SK-N-SH (cell line): ENCODE data around the gene NANS. TPM values are rescaled to one million over a fixed set of nuclear protein-coding genes. Genes with fewer than 3 reads are reported as not detected.

Experiments used
- CTCF ChIA-PET: fragments of 300-600, 350-600 bp; formaldehyde crosslinking; extraction: SDS; loops from one replicate; lab custom pipeline; 2021; lab: Yijun Ruan, JAX
- POLR2A ChIA-PET: fragments of 350-600 bp; sonication (Branson Sonifier 250); formaldehyde crosslinking; extraction: SDS; loops from one replicate; lab custom pipeline; 2020; ENCODE audit warnings: antibody characterized with exemption, inconsistent platforms; lab: Yijun Ruan, JAX
- DNase-seq: peaks from one replicate; pipeline ENCODE4 v3.0.0; 2012
- H2AFZ ChIP-seq: fragments of 200-600 bp; sonication (generic); 2 replicates; pipeline ENCODE4 v1.8.1; 2016; ENCODE audit warnings: antibody characterized with exemption, mild to moderate bottlenecking, low read depth
- H3F3A ChIP-seq: fragments of 200-600 bp; sonication (generic); replicated peaks from 2 replicates; pipeline ENCODE3; 2016; ENCODE audit warnings: antibody characterized with exemption, mild to moderate bottlenecking; ENCODE audit not compliant: insufficient read depth
- H3K27ac ChIP-seq, 2 experiments: fragments of 200-500 bp in 1 of 2; fragments of 200-600 bp in 1 of 2; sonication (Bioruptor generic) in 1 of 2; sonication (generic), shearing (Covaris generic) in 1 of 2; 2 replicates each; pipeline versions ENCODE4 v1.5.1 to v1.6.1; 2014 to 2016; ENCODE audit warnings: low read depth in 2 of 2, inconsistent platforms in 1 of 2, low read length in 1 of 2, mild to moderate bottlenecking in 1 of 2, mixed read lengths in 1 of 2
- H3K27me3 ChIP-seq: fragments of 200-600 bp; sonication (generic), shearing (Covaris generic); 2 replicates; pipeline ENCODE4 v1.6.1; 2016; ENCODE audit warnings: mixed run types; ENCODE audit not compliant: insufficient read depth
- H3K36me3 ChIP-seq, 2 experiments: fragments of 200-500 bp in 1 of 2; fragments of 200-600 bp in 1 of 2; sonication (Bioruptor generic) in 1 of 2; sonication (generic) in 1 of 2; replicated peaks in 1 of 2; 2 replicates each; pipeline versions ENCODE3 to v1.5.1; 2014 to 2016; ENCODE audit warnings: low read length in 1 of 2, mild to moderate bottlenecking in 1 of 2; ENCODE audit not compliant: insufficient read depth in 2 of 2, control insufficient read depth in 1 of 2
- H3K4me1 ChIP-seq, 2 experiments: fragments of 200-500 bp in 1 of 2; fragments of 200-600 bp in 1 of 2; sonication (Bioruptor generic) in 1 of 2; sonication (generic), shearing (Covaris generic) in 1 of 2; 2 replicates each; pipeline versions ENCODE4 v1.5.1 to v1.6.1; 2014 to 2016; ENCODE audit warnings: low read depth in 1 of 2, low read length in 1 of 2, mixed run types in 1 of 2; ENCODE audit not compliant: insufficient read depth in 2 of 2, control insufficient read depth in 1 of 2
- H3K4me2 ChIP-seq: fragments of 200-600 bp; sonication (generic), shearing (Covaris generic); 2 replicates; pipeline ENCODE4 v1.6.1; 2017; ENCODE audit warnings: mixed run types
- H3K4me3 ChIP-seq, 2 experiments: fragments of 200-500 bp in 1 of 2; fragments of 200-600 bp in 1 of 2; sonication (Bioruptor generic) in 1 of 2; sonication (generic), shearing (Covaris generic) in 1 of 2; 2 replicates each; pipeline versions ENCODE4 v1.5.1 to v1.8.1; 2014 to 2016; ENCODE audit warnings: low read depth in 2 of 2, inconsistent platforms in 1 of 2, low read length in 1 of 2, mild to moderate bottlenecking in 1 of 2, mixed read lengths in 1 of 2, moderate library complexity in 1 of 2
- H3K79me2 ChIP-seq: fragments of 200-600 bp; sonication (generic); 2 replicates; pipeline ENCODE4 v1.8.1; 2017; ENCODE audit warnings: mild to moderate bottlenecking; ENCODE audit not compliant: insufficient read depth
- H3K9ac ChIP-seq: fragments of 200-600 bp; sonication (generic); 2 replicates; pipeline ENCODE4 v1.6.1; 2017; ENCODE audit warnings: mixed run types
- H3K9me2 ChIP-seq: fragments of 200-600 bp; sonication (generic); 2 replicates; pipeline ENCODE4 v1.6.1; 2017; ENCODE audit warnings: mixed run types
- H3K9me3 ChIP-seq: fragments of 200-600 bp; sonication (generic); 2 replicates; pipeline ENCODE4 v1.6.1; 2017; ENCODE audit warnings: mixed run types, mild to moderate bottlenecking, moderate library complexity
- H4K20me1 ChIP-seq: fragments of 200-600 bp; sonication (generic); 2 replicates; pipeline ENCODE4 v1.6.1; 2017; ENCODE audit warnings: mild to moderate bottlenecking, mixed run types; ENCODE audit not compliant: insufficient read depth
- CHD2 ChIP-seq: fragments of 150-350 bp; IDR thresholded peaks from 2 replicates; pipeline ENCODE4 v1.6.1; 2018; ENCODE audit warnings: low read length; ENCODE audit not compliant: partially characterized antibody
- CTCF ChIP-seq: fragments of 200-600 bp; sonication (generic); IDR thresholded peaks from 2 replicates; pipeline ENCODE4 v1.6.1; 2017; ENCODE audit warnings: antibody characterized with exemption, mild to moderate bottlenecking, moderate library complexity
- EP300 ChIP-seq, 2 experiments: IDR thresholded peaks; 2 replicates each; pipeline versions ENCODE4 v1.4.0 to v1.6.1; 2012; ENCODE audit warnings: borderline replicate concordance in 1 of 2, low read depth in 1 of 2, low read length in 1 of 2
- EZH2phosphoT487 ChIP-seq: fragments of 200-600 bp; sonication (generic); IDR thresholded peaks from 2 replicates; pipeline ENCODE4 v1.6.1; 2017; ENCODE audit warnings: low read depth, mixed run types, mild to moderate bottlenecking, antibody characterized with exemption, moderate library complexity, borderline replicate concordance
- FOXM1 ChIP-seq: IDR thresholded peaks from 2 replicates; pipeline ENCODE4 v1.4.0; 2012; ENCODE audit warnings: low read depth, mild to moderate bottlenecking
- GABPA ChIP-seq: IDR thresholded peaks from 2 replicates; pipeline ENCODE4 v1.4.0; 2012; ENCODE audit warnings: low read depth, mild to moderate bottlenecking
- MAX ChIP-seq: IDR thresholded peaks from 2 replicates; pipeline ENCODE4 v1.4.0; 2012; ENCODE audit warnings: low read depth
- MEF2A ChIP-seq: IDR thresholded peaks from 2 replicates; pipeline ENCODE4 v1.4.0; 2012; ENCODE audit warnings: low read depth, borderline replicate concordance
- NFIC ChIP-seq: IDR thresholded peaks from 2 replicates; pipeline ENCODE4 v1.4.0; 2012; ENCODE audit warnings: borderline replicate concordance
- PBX3 ChIP-seq: IDR thresholded peaks from 2 replicates; pipeline ENCODE4; 2012
- POLR2AphosphoS5 ChIP-seq: IDR thresholded peaks from 2 replicates; pipeline ENCODE4 v1.6.1; 2012; ENCODE audit warnings: low read depth, low read length
- RAD21 ChIP-seq: IDR thresholded peaks from 2 replicates; pipeline ENCODE4 v1.6.1; 2012; ENCODE audit warnings: mild to moderate bottlenecking, low read length
- RCOR1 ChIP-seq: fragments of 150-350 bp; IDR thresholded peaks from 2 replicates; pipeline ENCODE4 v1.6.1; 2017; ENCODE audit warnings: antibody characterized with exemption, low read length
- RFX5 ChIP-seq: IDR thresholded peaks from 2 replicates; pipeline ENCODE4 v1.6.1; 2012; ENCODE audit warnings: mild to moderate bottlenecking, improper control_type of control experiment, low read length
- SMC3 ChIP-seq: IDR thresholded peaks from 2 replicates; pipeline ENCODE4 v1.6.1; 2012; ENCODE audit warnings: low read depth, low read length, improper control_type of control experiment
- TCF12 ChIP-seq: IDR thresholded peaks from 2 replicates; pipeline ENCODE4 v1.4.0; 2012
- TEAD4 ChIP-seq: IDR thresholded peaks from 2 replicates; pipeline ENCODE4 v1.4.0; 2012; ENCODE audit warnings: mild to moderate bottlenecking, borderline replicate concordance; ENCODE audit not compliant: insufficient read depth
- USF1 ChIP-seq: IDR thresholded peaks from 2 replicates; pipeline ENCODE4 v1.4.0; 2012; ENCODE audit warnings: low read depth, borderline replicate concordance
- YY1 ChIP-seq: IDR thresholded peaks from 2 replicates; pipeline ENCODE4 v1.4.0; 2012; ENCODE audit warnings: low read depth, mild to moderate bottlenecking
- WGBS: methylation state at CpG from one replicate; pipeline ENCODE4 v1.1.6; 2017; ENCODE audit warnings: low lambda C conversion rate; 5-methylcytosine and 5-hydroxymethylcytosine counted together
- polyA plus RNA-seq, 3 experiments: library from polyadenylated mRNA; depleted of rRNA; stranded (reverse); fragments of >200 nt; gene quantifications; 2 replicates each; pipeline ENCODE4 v1.2.3, GENCODE V29; 2012

The NANS gene
- polyA plus RNA-seq, 1 of the 3 experiments (the other 2 are of a cell fraction), result 61.3 TPM

GRCh38 chr9:98046180-98046543, 10.4 kb upstream of the NANS start (continued):
- no peak for TF ChIP-seq TEAD4
- no peak for TF ChIP-seq FOXM1
- no peak for TF ChIP-seq EP300 (IDR thresholded peaks at IDR 0.05; ENCODE audit: borderline replicate concordance in 1 of 2, low read depth in 1 of 2, low read length in 1 of 2)

- no peak overlapping the region for H3K4me3 ChIP-seq
- DNase-seq, result no peak
- H3K4me1 ChIP-seq, result no peaks in the 10 kb centered on the region
- H3K4me2 ChIP-seq, result no peak overlapping the region
- H3K27me3 ChIP-seq, result no peaks in the 10 kb centered on the region
- H2AFZ ChIP-seq, result no peak overlapping the region
- no peaks in the 10 kb centered on the region for H3K79me2 ChIP-seq
- H3K27ac ChIP-seq, result no peak overlapping the region
- POLR2A ChIA-PET, result no interaction called here
- H3K9me2 ChIP-seq, result no peaks in the 10 kb centered on the region
- H3K36me3 ChIP-seq, result no peaks in the 10 kb centered on the region
- H3K9me3 ChIP-seq, result no peaks in the 10 kb centered on the region
- H4K20me1 ChIP-seq, result no peaks in the 10 kb centered on the region
- H3K9ac ChIP-seq, result no peak overlapping the region
- TF ChIP-seq CHD2 (no peak), RFX5 (no peak), MEF2A (no peak), PBX3 (no peak), CTCF (no peak), EP300 (IDR thresholded peaks at IDR 0.05; ENCODE audit: borderline replicate concordance in 1 of 2, low read depth in 1 of 2, low read length in 1 of 2) (no peak), RAD21 (no peak), USF1 (no peak), TCF12 (no peak)
- WGBS, result 76% methylated on average over 5 of the region's 5 CpGs
- CTCF ChIA-PET, result interaction anchor here (1.0 to 2.7 kb wide), 3 partner anchors 12 to 209 kb away, joined by 3 to 10 read pairs (median 10); partner anchors contain the start of genes TBC1D2 and TRMO
- no peaks in the 10 kb centered on the region for H3F3A ChIP-seq
These were observed 9.5 kb upstream of the NANS start for GRCh38 chr9:98047002-98047401.

GRCh38 chr9:98049288-98050072, 7.1 kb upstream of the NANS start:
- no peak overlapping the region for H3K9ac ChIP-seq
- no peaks in the 10 kb centered on the region for H4K20me1 ChIP-seq
- no peaks in the 10 kb centered on the region for H3K36me3 ChIP-seq
- H3K9me2 ChIP-seq, result no peaks in the 10 kb centered on the region
- POLR2A ChIA-PET, result no interaction called here
- H2AFZ ChIP-seq, result no peak overlapping the region
- H3K27me3 ChIP-seq, result no peaks in the 10 kb centered on the region
- no peak overlapping the region for H3K27ac ChIP-seq
- H3K4me1 ChIP-seq, result no peaks in the 10 kb centered on the region
- H3K4me3 ChIP-seq, result no peak overlapping the region
- H3K4me2 ChIP-seq, result no peak overlapping the region
- no peaks in the 10 kb centered on the region for H3F3A ChIP-seq
- H3K79me2 ChIP-seq, result no peaks in the 10 kb centered on the region
- CTCF ChIA-PET, result no interaction called here
- WGBS, result 50% methylated on average over 1 of the region's 1 CpG
- no peaks in the 10 kb centered on the region for H3K9me3 ChIP-seq
- no peak for DNase-seq
- TF ChIP-seq NFIC, result no peak
- TF ChIP-seq YY1, result no peak
- no peak for TF ChIP-seq POLR2AphosphoS5
- TF ChIP-seq FOXM1, result no peak
- no peak for TF ChIP-seq TCF12
- no peak for TF ChIP-seq SMC3
- TF ChIP-seq RCOR1, result no peak
- TF ChIP-seq TEAD4, result no peak
- TF ChIP-seq GABPA, result no peak
- no peak for TF ChIP-seq CTCF
- no peak for TF ChIP-seq MAX
- TF ChIP-seq EZH2phosphoT487, result no peak
- no peak for TF ChIP-seq EP300 (IDR thresholded peaks at IDR 0.05; ENCODE audit: borderline replicate concordance in 1 of 2, low read depth in 1 of 2, low read length in 1 of 2)
